G401.6 (cell line): ENCODE data around the gene C3orf62.
"Not testable (repeated sequence)": the region's sequence is repeated elsewhere in the genome, so short reads cannot be mapped to it uniquely, and the experiment has no call there.

Experiments used
- FAIRE-seq: peaks from 2 replicates; lab custom pipeline; 2012; peaks lifted over from hg19 to GRCh38; lab: Jason Lieb, UNC

The C3orf62 gene

GRCh38 chr3:49266410-49267095, 10.5 kb downstream of the C3orf62 start:
- FAIRE-seq, result no peak

DNA sequence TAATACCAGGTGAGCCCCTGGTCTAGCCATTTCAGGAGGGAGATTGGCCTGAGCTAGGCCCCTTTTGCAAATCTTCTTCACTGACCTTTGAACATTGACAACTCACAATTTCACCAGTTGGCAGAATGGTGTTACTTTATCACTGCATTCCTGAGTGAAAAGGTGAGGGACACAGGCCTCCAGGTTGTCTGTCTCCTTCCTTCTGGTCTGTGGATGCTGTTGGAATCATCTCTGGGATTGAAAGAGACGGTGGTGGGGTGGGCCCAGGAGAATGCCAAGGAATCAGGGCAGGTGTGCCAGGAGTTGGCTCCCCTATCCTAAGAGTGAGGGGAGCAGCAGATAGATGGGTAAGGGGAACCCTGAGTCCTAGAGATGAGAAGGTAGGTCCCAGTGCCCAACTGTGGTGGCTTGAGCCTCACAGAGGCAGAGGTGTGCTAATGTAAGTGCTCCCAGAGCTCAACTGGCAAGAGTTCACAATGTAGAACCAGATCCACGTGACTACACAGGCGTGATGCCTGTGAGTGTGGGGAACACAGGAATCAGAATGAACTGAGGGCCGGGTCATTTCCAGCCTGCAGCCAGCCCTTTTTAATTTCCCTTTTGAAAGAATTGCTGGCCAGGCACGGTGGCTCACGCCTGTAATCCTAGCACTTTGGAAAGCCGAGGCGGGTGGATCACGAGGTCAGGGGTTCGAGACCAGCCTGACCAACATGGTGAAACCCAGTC, 11.2 kb downstream of the C3orf62 start:
- FAIRE-seq, result no peak

- FAIRE-seq, result no peak
These were observed 13.7 kb downstream of the C3orf62 start for GRCh38 chr3:49263159-49263889.

DNA sequence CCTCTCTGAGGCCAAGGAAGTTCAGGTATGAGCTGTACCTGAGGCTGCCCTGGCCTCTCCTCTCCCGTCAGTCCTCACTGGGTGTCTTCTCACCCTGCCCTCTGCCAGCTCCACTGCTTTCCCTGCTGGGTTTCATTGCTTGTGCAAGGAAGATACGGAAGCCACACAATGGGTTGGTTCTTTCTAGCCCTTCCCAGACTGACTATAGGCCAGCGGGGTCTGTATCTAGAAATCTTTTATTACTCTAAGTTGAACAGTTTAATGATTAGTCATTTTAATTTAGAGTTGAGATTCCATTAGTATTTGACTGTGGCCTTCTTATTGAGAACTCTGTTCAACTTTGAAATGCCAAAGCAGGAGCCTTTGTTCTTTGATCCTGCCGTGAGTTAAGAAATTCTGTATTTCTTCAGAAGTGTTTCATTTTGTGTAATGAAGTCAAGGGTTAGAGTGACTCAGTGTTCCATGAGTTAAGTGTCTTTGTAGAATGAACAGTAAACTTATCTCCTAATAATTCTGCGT, 16.2 kb downstream of the C3orf62 start:
- no peak for FAIRE-seq

GRCh38 chr3:49257187-49257586, 19.8 kb downstream of the C3orf62 start:
- no peak for FAIRE-seq

- FAIRE-seq, result no peak
These were observed 21.1 kb downstream of the C3orf62 start for GRCh38 chr3:49255718-49256511.

DNA sequence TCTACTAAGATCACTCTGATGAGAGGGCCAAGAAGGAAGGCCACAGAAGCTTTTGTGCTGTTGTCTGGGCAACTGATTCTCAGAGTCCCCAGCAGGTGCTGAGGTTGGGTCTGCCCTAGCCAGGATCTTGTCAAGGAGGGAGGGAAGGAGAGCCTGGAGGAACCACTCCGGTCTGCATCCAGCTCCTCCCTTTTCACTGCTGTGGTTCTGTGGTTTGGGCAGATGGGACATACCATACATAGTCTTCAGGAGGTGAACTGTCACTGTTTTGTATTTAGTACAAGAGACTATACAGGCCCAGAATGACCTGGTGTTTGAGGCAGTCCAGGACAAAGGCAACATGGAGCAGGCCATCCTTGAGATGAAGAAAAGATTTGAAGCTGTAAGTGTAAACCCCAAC, 21.9 kb downstream of the C3orf62 start:
- FAIRE-seq, result no peak

GRCh38 chr3:49253512-49253911, 23.5 kb downstream of the C3orf62 start:
- no peak for FAIRE-seq

- FAIRE-seq, result no peak
These were observed 28.2 kb downstream of the C3orf62 start for GRCh38 chr3:49248840-49249227.

DNA sequence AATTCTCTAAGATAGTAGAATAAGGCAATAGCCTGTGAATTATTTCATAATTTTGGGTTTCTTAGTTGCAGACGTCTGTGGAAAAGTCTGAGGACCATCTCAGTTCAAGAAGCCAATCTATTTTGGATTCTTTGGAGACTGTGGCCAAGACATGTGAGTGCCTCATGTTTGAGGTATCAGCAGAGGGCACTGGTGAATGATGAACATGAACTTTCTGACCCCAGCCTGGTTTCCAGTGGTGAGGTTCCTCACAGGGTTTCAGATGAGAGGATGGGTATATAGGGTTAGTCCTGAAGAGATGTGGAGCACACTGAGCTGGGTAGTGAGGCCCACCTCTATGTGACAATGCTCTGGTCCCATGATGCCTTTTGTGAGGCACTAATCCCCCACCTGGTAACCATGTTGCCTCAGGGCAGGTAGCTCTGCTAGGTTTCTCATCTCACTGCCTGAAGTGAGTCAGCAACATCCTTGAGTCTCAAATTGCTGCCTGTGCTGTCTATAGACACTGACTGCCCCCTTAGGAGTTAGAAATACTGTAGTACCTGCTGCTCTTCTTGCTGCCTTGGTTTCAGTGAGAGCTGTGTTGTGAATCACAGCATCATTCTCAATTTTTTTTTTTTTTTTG, 32.3 kb downstream of the C3orf62 start:
- no peak for FAIRE-seq

DNA sequence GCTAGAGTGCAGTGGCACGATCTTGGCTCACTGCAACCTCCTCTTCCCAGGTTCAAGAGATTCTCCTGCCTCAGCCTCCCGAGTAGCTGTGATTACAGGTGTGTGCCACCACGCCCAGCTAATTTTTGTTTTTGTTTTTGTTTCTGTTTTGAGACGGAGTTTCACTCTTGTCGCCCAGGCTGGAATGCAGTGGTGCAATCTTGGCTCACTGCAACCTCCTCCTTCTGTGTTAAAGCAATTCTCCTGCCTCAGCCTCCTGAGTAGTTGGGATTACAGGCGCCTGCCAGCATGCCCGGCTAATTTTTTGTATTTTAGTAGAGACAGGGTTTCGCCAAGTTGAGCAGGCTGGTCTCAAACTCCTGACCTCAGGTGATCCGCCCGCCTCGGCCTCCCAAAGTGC, 36.9 kb downstream of the C3orf62 start:
- FAIRE-seq, result not testable (repeated sequence)

DNA sequence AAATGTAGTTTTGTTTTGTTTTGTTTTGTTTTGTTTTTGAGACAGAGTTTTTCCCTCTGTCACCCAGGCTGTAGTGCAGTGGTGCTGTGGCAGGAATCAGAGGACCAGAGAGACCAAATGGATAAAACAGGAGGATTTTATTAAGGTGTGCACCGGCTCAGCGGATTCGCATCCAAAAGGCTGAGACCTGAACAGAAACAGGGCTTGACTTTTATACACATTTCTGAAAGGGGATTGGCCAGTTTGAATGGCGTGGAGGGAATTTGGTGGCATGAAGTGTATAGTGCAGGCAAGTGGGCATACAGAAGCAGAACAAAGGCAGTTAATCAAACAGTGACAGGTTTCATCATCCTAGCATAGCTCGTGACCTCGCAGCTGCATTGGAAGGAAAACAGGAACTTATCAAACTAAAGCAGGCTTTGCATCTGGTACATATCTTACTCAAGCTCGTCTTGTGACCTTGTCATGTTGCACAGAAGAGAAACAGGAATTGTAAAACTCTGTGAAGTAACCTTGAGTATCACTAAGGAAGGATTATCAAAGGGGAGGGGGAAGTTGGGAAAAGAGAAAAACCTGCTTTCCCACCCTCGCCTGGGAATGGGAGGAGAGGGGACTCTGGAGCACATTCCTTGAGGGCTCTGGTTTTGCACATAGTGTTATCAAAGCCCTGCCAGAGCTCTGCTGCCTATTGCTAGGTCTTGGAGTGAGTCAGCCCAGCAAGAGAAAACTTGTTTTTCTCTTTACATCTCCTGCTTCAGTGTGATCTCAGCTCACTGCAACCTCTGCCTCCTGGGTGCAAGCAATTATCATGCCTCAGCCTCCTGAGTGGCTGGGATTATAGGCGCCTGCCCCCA, 38.5 kb downstream of the C3orf62 start:
- FAIRE-seq, result no peak

DNA sequence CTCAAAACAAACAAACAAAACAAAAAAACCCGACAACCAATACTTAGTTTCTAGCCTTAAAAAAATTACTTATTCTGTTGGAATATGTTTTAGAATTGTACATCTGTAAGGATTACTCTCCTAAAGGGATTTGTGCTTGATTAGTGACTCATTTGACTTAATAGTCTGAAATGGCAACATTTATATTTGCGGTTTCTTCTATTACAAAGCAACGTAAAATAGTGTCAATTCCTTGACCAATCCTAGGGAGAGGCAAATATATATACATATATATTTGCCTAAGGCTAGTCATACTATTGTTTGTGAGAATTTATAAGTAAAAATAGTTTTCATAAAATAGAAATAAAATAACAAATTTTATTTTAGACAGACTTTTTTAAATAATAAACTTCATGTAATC, 39.7 kb downstream of the C3orf62 start:
- FAIRE-seq, result no peak

DNA sequence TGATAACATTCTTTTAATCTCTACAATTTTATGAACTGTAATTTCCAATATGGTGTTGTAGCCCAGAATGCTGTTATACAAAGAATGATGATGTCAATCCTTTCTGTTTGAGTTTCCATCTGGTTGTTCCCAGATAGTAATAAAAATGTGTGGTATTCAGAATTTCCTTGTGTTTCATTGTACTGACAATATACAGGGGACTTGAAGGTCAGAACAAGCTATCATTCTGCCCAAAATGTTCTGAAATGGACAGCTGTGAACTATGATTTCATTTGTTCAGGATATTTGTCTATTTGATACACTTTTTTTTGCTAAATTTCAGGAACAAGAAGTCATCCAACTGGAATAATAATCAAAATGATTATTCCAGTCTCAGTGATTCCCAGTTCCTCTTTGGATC, 40.8 kb downstream of the C3orf62 start:
- FAIRE-seq, result no peak

GRCh38 chr3:49228817-49229216, 48.2 kb downstream of the C3orf62 start:
- not testable (repeated sequence) for FAIRE-seq

GRCh38 chr3:49222002-49222401, 55.0 kb downstream of the C3orf62 start:
- FAIRE-seq, result no peak

GRCh38 chr3:49220985-49221563, 56.0 kb downstream of the C3orf62 start:
- FAIRE-seq, result not testable (repeated sequence)

DNA sequence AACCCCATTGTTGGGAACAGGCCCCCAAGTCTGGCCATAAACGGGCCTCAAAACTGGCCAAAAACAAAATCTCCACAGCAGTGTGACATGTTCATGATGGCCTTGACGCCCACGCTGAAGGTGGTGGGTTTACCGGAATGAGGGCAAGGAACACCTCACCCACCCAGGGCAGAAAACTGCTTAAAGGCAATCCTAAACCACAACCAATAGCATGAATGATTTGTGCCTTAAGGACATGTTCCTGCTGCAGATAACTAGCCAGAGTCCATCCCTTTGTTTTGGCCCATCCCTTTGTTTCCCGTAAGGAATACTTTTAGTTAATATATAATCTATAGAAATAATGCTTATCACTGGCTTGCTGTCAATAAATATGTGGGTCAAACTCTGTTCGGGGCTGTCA, 57.9 kb downstream of the C3orf62 start:
- no peak for FAIRE-seq
